ENCODE results near the gene IQCN. TPM values are rescaled to one million over a fixed set of nuclear protein-coding genes. Genes with fewer than 3 reads are reported as not detected.
A peak's percentile ranks its signal among the peaks of the same experiment; 100 is the strongest.

IQCN gene
- total and polyA plus RNA-seq, 10 of the 15 experiments (the other 5 are each of a cell fraction or from before 2014, with no cell fraction given) = 0.01 to 0.54 (median 0.23) TPM; not detected in 3

DNA sequence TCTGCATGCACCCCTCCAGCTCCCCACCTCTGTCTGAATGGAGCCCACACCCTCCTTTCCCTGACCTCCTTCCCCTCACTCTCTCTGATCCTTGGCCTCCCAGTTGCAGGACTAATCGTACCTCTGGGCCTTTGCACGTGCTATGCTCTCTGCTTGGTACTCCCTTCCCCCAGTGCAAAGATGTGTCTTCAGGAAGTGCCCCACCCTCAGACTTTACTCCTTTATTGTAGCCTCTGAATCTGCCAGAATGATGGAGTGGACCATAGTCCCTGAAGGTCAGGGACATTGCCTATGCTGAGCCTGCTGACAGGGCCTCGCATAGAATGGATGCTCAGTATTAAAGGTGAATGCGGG is 8.5 kb upstream of the IQCN start:
- DNase-seq (ENCODE audit: low read depth, low spot score) (no peak), FAIRE-seq (no peak), ATAC-seq (no peak)
- Histone ChIP-seq H3K9me3 (replicated peaks; ENCODE audit: control insufficient read depth, insufficient read depth, low read length) (no peaks in the 10 kb centered on the region), H3K79me2 (ENCODE audit: control insufficient read depth, insufficient read depth, low read length) (peaks cover 38% of the 10 kb centered on the region), H3K4me2 (ENCODE audit: control insufficient read depth, insufficient read depth) (peak overlapping the region; percentile 98), H3K9ac (ENCODE audit: control insufficient read depth, insufficient read depth, low read length) (peak overlapping the region; percentile 99), H4K20me1 (ENCODE audit: control insufficient read depth, insufficient read depth) (peaks cover 14% of the 10 kb centered on the region), H3K27me3 (replicated peaks in 1 of 2; ENCODE audit: control insufficient read depth in 2 of 2, insufficient read depth in 2 of 2, low read length in 1 of 2) (no peaks in the 10 kb centered on the region), H3K27ac (ENCODE audit: control insufficient read depth, insufficient read depth) (peak overlapping the region; percentile 100), H2AFZ (ENCODE audit: control insufficient read depth, low read depth, low read length) (no peak overlapping the region), H3K36me3 (ENCODE audit: control insufficient read depth in 2 of 2, insufficient read depth in 2 of 2, low read length in 1 of 2) (peaks cover 0 to 3% of the 10 kb centered on the region in 2 experiments; a peak in 2 of 4 replicates), H3K4me3 (peak overlapping the region; percentile 66), H3K4me1 (ENCODE audit: control insufficient read depth, insufficient read depth, low read length) (peaks cover 31% of the 10 kb centered on the region)
- BruUV-seq (replicated peaks) = no TSS peak
- POLR2A ChIA-PET = interaction anchor here (0.5 to 8.4 kb wide), 7 partner anchors 9 to 276 kb away, joined by 3 to 206 read pairs (median 172); partner anchors contain the start of gene LSM4
- CTCF ChIA-PET = interaction anchor here (0.6 to 14.1 kb wide), 6 partner anchors 8 to 47 kb away, joined by 3 to 516 read pairs (median 102); partner anchors contain the start of genes IQCN and LSM4
- intact Hi-C loops (cut with micrococcal nuclease; ENCODE audit: unreplicated experiment) (loop anchor here (1.0 kb wide), 1 partner anchor 8 kb away; no protein-coding TSS in a partner anchor), in situ Hi-C loops (cut with MboI) (no loop called here)
- RAD21 ChIA-PET (ENCODE audit: unreplicated experiment) = interaction anchor here (1.4 to 7.1 kb wide), 6 partner anchors 9 to 112 kb away, joined by 7 to 259 read pairs (median 136); partner anchors contain the start of genes LSM4 and PGPEP1
- 52% methylated on average over 4 of the region's 4 CpGs for WGBS (ENCODE audit: insufficient coverage, insufficient replicate concordance, low lambda C conversion rate, missing lambda C conversion rate)
- SMC1A ChIA-PET (ENCODE audit: uncharacterized antibody, unreplicated experiment) = interaction anchor here (1.8 to 6.3 kb wide), 5 partner anchors 9 to 91 kb away, joined by 4 to 176 read pairs (median 63); partner anchors contain the start of gene LSM4
- TF ChIP-seq, protein P1, sequence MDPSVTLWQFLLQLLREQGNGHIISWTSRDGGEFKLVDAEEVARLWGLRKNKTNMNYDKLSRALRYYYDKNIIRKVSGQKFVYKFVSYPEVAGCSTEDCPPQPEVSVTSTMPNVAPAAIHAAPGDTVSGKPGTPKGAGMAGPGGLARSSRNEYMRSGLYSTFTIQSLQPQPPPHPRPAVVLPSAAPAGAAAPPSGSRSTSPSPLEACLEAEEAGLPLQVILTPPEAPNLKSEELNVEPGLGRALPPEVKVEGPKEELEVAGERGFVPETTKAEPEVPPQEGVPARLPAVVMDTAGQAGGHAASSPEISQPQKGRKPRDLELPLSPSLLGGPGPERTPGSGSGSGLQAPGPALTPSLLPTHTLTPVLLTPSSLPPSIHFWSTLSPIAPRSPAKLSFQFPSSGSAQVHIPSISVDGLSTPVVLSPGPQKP (IDR thresholded peaks at IDR 0.05; ENCODE audit: low read depth, low read length) = no peak
- TF ChIP-seq HDGF (IDR thresholded peaks at IDR 0.05) = 0 out of 2 replicates have a peak, but pooled peaks have one; percentile 22
- no peak for TF ChIP-seq KDM1A (IDR thresholded peaks at IDR 0.05; ENCODE audit: borderline replicate concordance)
- TF ChIP-seq SKIL (IDR thresholded peaks at IDR 0.05; ENCODE audit: low read depth, poor library complexity, severe bottlenecking) = no peak
- no peak for TF ChIP-seq RB1 (IDR thresholded peaks at IDR 0.05; ENCODE audit: borderline replicate concordance)
- TF ChIP-seq E4F1 (IDR thresholded peaks at IDR 0.05; ENCODE audit: borderline replicate concordance, partially characterized antibody) = no peak
- TF ChIP-seq HSF1 (IDR thresholded peaks at IDR 0.05; ENCODE audit: low read depth, low read length) = no peak
- TF ChIP-seq, protein P2, sequence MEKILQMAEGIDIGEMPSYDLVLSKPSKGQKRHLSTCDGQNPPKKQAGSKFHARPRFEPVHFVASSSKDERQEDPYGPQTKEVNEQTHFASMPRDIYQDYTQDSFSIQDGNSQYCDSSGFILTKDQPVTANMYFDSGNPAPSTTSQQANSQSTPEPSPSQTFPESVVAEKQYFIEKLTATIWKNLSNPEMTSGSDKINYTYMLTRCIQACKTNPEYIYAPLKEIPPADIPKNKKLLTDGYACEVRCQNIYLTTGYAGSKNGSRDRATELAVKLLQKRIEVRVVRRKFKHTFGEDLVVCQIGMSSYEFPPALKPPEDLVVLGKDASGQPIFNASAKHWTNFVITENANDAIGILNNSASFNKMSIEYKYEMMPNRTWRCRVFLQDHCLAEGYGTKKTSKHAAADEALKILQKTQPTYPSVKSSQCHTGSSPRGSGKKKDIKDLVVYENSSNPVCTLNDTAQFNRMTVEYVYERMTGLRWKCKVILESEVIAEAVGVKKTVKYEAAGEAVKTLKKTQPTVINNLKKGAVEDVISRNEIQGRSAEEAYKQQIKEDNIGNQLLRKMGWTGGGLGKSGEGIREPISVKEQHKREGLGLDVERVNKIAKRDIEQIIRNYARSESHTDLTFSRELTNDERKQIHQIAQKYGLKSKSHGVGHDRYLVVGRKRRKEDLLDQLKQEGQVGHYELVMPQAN (conservative IDR thresholded peaks at IDR 0.05) = no peak
- TF ChIP-seq SMARCA5 (IDR thresholded peaks at IDR 0.05) = peak; percentile 71
- TF ChIP-seq GATAD2B (conservative IDR thresholded peaks at IDR 0.05; ENCODE audit: low read depth) = 0 out of 2 replicates have a peak, but pooled peaks have one; percentile 8
- TF ChIP-seq BHLHE40 (IDR thresholded peaks at IDR 0.05; ENCODE audit: borderline replicate concordance in 1 of 2, low read depth in 2 of 2, low read length in 1 of 2) = peak; percentile 50 to 84
- TF ChIP-seq SUZ12 (IDR thresholded peaks at IDR 0.05; ENCODE audit: unreplicated experiment) = no peak
- no peak for TF ChIP-seq KLF5 (IDR thresholded peaks at IDR 0.05; ENCODE audit: partially characterized antibody)
- no peak for TF ChIP-seq CHD1 (IDR thresholded peaks at IDR 0.05; ENCODE audit: low read depth, low read length)
